ENCODE data around the gene JMJD7. TPM values are rescaled to one million over a fixed set of nuclear protein-coding genes. Genes with fewer than 3 reads are reported as not detected.

The JMJD7 gene
- total and polyA plus RNA-seq, 5 donors from 2014 or later = 17.0 to 42.2 (median 25.9) TPM

DNA sequence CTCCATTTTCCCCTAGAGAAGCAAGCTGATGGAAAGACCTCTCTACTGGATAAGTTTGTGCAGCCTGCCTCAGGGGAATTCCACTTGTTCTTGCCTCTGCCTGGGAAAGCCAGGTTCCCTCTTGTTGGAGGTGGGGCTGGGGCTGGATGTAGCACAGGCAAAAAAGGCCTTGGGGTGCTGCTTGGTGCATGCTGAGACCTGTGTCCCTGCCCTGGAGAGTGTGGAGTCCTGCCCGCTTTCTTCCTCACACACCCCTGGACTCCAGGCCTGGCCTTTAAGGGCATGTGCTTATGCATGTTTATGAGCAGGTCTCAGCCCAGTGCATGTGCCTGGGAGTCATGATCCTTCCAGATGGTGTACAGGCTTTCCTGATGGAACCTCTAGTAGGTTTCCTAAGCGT lies 23.5 kb upstream of the JMJD7 start:
- Histone ChIP-seq H3K9me3 (ENCODE audit: control insufficient read depth in 2 of 2, low read length in 2 of 2) (no peaks in the 10 kb centered on the region), H3K36me3 (ENCODE audit: control insufficient read depth, insufficient read depth, low read length) (peaks cover 16% of the 10 kb centered on the region), H3K4me3 (ENCODE audit: low read depth, low read length) (no peak overlapping the region), H3K27ac (ENCODE audit: insufficient read depth, low read length, poor library complexity, severe bottlenecking) (no peak overlapping the region), H3K4me1 (ENCODE audit: control insufficient read depth, insufficient read depth, low read length, poor library complexity, severe bottlenecking) (no peaks in the 10 kb centered on the region), H3K27me3 (ENCODE audit: control insufficient read depth, insufficient read depth, low read length) (no peaks in the 10 kb centered on the region)
- Mint-ChIP-seq H3K4me1 (peaks cover 0 to 11% (median 6%) of the 10 kb centered on the region in 4 donors), H3K36me3 (peaks cover 18% of the 10 kb centered on the region), H3K9me3 (no peaks in the 10 kb centered on the region), H3K4me3 (no peak overlapping the region), H3K27ac (no peak overlapping the region), H3K27me3 (no peaks in the 10 kb centered on the region)
- DNase-seq = no peak
- ATAC-seq (ENCODE audit: low read depth in 2 of 2) = no peak

DNA sequence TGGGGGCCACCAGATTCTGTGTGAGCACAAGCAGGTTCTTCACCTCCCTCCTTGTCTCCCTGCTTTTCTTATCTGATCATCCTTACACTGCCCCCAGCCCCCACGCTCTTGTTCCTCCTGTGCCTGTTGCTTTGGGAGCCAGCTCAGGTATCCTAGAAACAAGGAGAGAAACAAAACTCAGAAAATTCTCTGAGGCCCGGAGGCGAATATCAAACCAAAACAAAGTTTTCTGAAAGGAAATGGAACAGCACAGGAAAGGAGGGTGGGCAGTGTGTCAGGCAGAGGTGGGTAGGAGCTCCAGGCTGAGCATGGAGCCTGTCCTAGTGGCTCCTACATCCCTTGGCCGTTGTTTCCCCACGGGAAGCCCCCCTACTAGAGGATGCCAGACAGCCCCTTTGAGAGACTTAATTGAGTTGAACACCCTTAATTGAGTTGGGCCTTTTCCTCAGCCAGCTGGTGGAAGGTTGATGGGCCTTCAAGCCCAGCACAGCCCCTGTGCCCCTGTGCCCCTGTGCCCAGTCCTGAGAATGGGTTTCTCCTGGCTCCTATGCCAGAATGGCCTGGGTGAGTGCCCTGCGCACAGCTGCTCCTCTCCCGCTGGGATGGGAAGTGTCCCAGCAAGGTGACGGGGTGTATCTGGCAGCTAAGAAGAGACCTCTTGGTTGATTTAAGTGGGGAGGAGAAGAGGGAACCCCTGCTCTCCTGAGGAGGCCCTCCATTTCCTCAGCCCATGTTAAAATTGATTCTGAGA lies 22.8 kb upstream of the JMJD7 start:
- Histone ChIP-seq H3K27ac (ENCODE audit: insufficient read depth, low read length, poor library complexity, severe bottlenecking) (no peak overlapping the region), H3K9me3 (ENCODE audit: control insufficient read depth in 2 of 2, low read length in 2 of 2) (no peaks in the 10 kb centered on the region), H3K4me1 (ENCODE audit: control insufficient read depth, insufficient read depth, low read length, poor library complexity, severe bottlenecking) (no peaks in the 10 kb centered on the region), H3K4me3 (ENCODE audit: low read depth, low read length) (no peak overlapping the region), H3K36me3 (ENCODE audit: control insufficient read depth, insufficient read depth, low read length) (peaks cover 9% of the 10 kb centered on the region), H3K27me3 (ENCODE audit: control insufficient read depth, insufficient read depth, low read length) (no peaks in the 10 kb centered on the region)
- ATAC-seq (ENCODE audit: low read depth in 2 of 2) (no peak), DNase-seq (no peak)
- H3K4me1 Mint-ChIP-seq = peaks cover 0 to 9% (median 4%) of the 10 kb centered on the region in 4 donors
- H3K36me3 Mint-ChIP-seq = peaks cover 18% of the 10 kb centered on the region
- H3K27me3 Mint-ChIP-seq = no peaks in the 10 kb centered on the region
- H3K9me3 Mint-ChIP-seq = no peaks in the 10 kb centered on the region
- no peak overlapping the region for H3K4me3 Mint-ChIP-seq
- peak overlapping the region in 2 of 3 donors; percentile 63 to 71 for H3K27ac Mint-ChIP-seq

DNA sequence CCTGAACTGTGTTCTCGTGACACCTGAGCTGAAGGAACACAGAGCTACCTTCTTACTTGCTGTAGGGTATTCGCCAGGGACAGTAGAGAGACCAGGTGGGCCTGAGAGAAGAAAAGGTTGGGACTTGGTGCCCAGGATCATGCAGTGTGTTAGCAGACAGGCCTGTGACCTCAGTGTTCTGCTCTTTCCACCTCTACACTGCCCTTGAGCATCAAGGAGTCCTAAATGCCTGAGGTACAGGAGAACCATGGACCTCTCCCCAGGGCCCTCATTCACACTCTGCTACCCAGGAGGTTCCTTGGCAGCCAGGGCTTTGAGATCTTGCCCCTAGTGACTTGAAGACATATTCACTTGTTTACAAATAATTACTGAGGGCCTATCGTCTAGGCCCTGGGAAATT lies 22.2 kb upstream of the JMJD7 start:
- Mint-ChIP-seq H3K36me3 (peaks cover 14% of the 10 kb centered on the region), H3K27ac (peak overlapping the region in 1 of 3 donors; percentile 82), H3K4me3 (no peak overlapping the region), H3K27me3 (no peaks in the 10 kb centered on the region), H3K9me3 (no peaks in the 10 kb centered on the region), H3K4me1 (peaks cover 0 to 9% (median 4%) of the 10 kb centered on the region in 4 donors)
- no peaks in the 10 kb centered on the region for H3K9me3 ChIP-seq (ENCODE audit: control insufficient read depth in 2 of 2, low read length in 2 of 2)
- no peaks in the 10 kb centered on the region for H3K27me3 ChIP-seq (ENCODE audit: control insufficient read depth, insufficient read depth, low read length)
- H3K4me1 ChIP-seq (ENCODE audit: control insufficient read depth, insufficient read depth, low read length, poor library complexity, severe bottlenecking) = no peaks in the 10 kb centered on the region
- no peak overlapping the region for H3K27ac ChIP-seq (ENCODE audit: insufficient read depth, low read length, poor library complexity, severe bottlenecking)
- no peak overlapping the region for H3K4me3 ChIP-seq (ENCODE audit: low read depth, low read length)
- DNase-seq = no peak
- ATAC-seq (ENCODE audit: low read depth in 2 of 2) = no peak
- H3K36me3 ChIP-seq (ENCODE audit: control insufficient read depth, insufficient read depth, low read length) = peaks cover 8% of the 10 kb centered on the region

DNA sequence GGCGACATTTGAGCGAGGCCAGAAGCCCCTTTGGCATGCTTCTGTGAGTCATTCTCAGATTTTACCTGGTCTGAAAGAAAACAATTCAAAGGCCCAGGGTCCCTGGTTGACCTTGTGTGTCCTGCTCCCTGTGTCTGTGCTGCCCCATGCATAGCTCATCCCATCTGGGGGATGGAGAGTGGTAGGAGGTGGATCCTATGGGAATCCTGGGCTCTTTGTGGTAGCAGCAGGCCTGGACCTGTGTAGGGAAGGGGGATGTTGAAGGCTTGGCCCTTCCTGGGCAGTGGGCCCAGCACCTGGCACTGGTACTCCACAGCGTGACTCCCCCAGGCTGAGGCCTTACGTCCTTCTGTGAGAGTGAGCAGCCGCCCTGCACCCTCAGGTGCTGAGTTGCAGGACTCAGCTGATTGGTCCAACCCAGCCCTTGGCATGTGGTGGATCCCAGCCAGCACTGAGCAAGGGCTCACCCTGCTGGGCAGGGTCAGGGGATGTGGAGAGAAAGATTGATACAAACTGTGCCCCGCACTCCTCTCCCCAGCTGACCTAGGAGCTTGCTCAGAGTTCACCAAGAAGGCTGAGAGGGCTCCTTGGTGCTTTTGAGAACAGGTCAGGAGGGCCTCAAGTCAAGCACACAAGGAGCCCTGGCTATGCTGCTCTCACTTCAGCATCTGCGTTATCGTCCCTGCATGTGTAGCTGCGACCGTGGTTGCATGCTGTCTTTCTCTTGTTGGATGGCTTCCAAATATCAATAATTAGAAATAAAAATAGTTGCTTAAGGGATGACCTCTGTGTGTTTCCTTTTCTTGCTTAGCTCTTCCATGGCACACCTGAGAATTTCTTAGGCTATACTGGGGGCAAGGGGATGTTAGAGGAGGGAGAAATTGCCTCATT lies 21.4 kb upstream of the JMJD7 start:
- no peak for ATAC-seq (ENCODE audit: low read depth in 2 of 2)
- Mint-ChIP-seq H3K4me3 (no peak overlapping the region), H3K36me3 (peaks cover 10% of the 10 kb centered on the region), H3K27ac (peak overlapping the region in 1 of 3 donors; percentile 82), H3K27me3 (no peaks in the 10 kb centered on the region), H3K9me3 (no peaks in the 10 kb centered on the region), H3K4me1 (peaks cover 0 to 15% (median 11%) of the 10 kb centered on the region in 4 donors)
- Histone ChIP-seq H3K4me1 (ENCODE audit: control insufficient read depth, insufficient read depth, low read length, poor library complexity, severe bottlenecking) (peaks cover 6% of the 10 kb centered on the region), H3K36me3 (ENCODE audit: control insufficient read depth, insufficient read depth, low read length) (peaks cover 4% of the 10 kb centered on the region), H3K27ac (ENCODE audit: insufficient read depth, low read length, poor library complexity, severe bottlenecking) (no peak overlapping the region), H3K27me3 (ENCODE audit: control insufficient read depth, insufficient read depth, low read length) (no peaks in the 10 kb centered on the region), H3K4me3 (ENCODE audit: low read depth, low read length) (no peak overlapping the region), H3K9me3 (ENCODE audit: control insufficient read depth in 2 of 2, low read length in 2 of 2) (no peaks in the 10 kb centered on the region)
- no peak for DNase-seq

DNA sequence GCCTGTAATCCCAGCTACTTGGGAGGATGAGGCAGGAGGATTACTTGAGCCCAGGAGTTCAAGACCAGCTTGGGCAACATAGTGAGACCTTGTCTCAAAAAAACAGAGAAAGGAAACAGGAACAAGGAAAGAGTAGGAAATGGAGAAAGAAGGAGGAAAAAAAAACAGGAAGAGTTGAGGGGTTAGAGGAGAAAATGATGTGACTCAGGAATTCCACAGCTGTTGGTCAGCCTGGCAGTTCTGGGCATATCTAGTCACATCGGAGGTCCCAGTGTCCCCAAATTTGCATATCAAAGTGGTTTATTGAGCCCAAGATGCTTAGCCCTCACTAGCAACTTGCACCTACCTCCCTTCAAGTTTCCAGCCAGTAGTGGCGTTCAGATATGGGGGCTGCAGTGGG lies 18.8 kb upstream of the JMJD7 start:
- H3K27me3 ChIP-seq (ENCODE audit: control insufficient read depth, insufficient read depth, low read length) = no peaks in the 10 kb centered on the region
- ATAC-seq (ENCODE audit: low read depth in 2 of 2) = no peak
- no peaks in the 10 kb centered on the region for H3K9me3 ChIP-seq (ENCODE audit: control insufficient read depth in 2 of 2, low read length in 2 of 2)
- no peak for DNase-seq
- H3K27ac ChIP-seq (ENCODE audit: insufficient read depth, low read length, poor library complexity, severe bottlenecking) = no peak overlapping the region
- peaks cover 9% of the 10 kb centered on the region for H3K36me3 ChIP-seq (ENCODE audit: control insufficient read depth, insufficient read depth, low read length)
- H3K27ac Mint-ChIP-seq = peak overlapping the region in 1 of 3 donors; percentile 18
- H3K4me1 Mint-ChIP-seq = peaks cover 0 to 20% (median 14%) of the 10 kb centered on the region in 4 donors
- no peaks in the 10 kb centered on the region for H3K27me3 Mint-ChIP-seq
- H3K9me3 Mint-ChIP-seq = no peaks in the 10 kb centered on the region
- H3K36me3 Mint-ChIP-seq = peaks cover 15% of the 10 kb centered on the region
- no peak overlapping the region for H3K4me3 ChIP-seq (ENCODE audit: low read depth, low read length)
- no peak overlapping the region for H3K4me3 Mint-ChIP-seq
- peaks cover 9% of the 10 kb centered on the region for H3K4me1 ChIP-seq (ENCODE audit: control insufficient read depth, insufficient read depth, low read length, poor library complexity, severe bottlenecking)

DNA sequence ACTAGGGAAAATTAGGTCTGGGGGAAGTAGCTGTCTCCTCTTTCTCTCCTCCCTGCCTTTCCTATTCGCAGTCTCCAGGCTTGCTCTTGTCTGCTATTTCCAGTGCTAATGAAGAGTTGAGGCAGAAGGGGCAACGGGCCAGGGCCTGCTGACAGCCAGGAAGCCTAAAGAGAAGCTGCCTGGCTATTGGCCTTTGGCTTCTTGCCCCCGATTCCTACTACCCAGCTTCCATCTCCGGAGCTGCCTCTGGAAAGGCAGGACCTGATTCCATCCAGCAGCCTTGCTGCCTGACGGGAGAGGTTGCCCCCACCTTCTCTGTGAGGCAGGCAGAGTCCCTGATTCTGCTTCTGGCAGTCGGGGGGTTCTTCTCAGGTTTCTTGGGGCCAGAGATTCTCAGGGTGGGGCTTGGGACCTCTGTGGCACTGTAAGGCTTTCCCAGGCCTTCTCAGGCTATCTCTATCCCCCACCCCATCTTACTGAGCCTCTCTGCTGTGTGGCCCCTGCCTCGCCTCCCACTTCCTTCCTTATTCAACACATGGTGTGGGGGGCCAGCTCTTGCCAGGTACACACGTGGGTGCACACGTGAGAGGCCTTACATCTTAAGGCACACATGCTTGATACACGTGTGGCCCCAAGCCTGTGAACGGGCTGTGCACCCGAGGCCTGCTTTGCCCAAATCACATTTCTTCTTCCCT lies 18.2 kb upstream of the JMJD7 start:
- H3K4me1 Mint-ChIP-seq = peaks cover 0 to 19% (median 11%) of the 10 kb centered on the region in 4 donors

DNA sequence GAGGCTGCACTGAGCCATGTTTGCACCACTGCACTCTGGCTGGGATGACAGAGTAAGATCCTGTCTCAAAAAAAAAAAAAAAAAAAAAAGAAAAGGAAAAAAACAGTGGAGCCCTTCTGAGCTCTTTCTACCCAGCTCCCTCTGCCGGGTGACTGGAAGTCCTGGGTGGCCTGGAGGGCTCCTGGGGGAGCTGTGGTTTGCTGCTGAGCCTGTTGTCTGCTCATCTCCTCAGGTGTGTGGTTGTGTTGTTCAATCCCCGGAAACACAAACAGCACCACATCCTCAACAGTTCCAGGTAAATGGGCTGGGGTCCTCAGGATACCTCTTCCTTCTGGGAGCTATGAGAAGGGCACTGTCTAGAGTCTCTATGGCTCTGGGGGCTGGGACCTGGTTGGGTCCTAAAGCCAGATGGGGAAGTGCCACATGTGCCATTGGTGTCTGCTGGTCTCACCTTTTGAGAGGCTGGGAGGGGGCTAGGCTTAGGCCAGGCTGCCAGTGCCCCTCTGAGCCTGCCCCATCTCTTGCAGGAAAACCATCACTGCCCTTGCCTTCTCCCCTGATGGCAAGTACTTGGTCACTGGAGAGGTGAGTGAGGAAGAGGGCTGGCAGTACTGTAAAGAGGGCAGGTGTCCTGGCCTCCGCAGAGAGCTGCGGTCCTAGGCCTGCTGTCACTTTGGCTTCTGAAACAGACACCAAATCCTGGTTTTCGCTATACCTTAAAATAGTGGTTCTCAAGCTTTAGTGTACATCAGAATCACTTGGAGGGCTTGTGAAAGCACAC lies 17.1 kb upstream of the JMJD7 start:
- Mint-ChIP-seq H3K27ac (peak overlapping the region in 2 of 3 donors; percentile 29 to 56), H3K9me3 (no peaks in the 10 kb centered on the region), H3K36me3 (peaks cover 17% of the 10 kb centered on the region), H3K27me3 (no peaks in the 10 kb centered on the region), H3K4me3 (no peak overlapping the region), H3K4me1 (peaks cover 0 to 17% (median 10%) of the 10 kb centered on the region in 4 donors)
- no peaks in the 10 kb centered on the region for H3K9me3 ChIP-seq (ENCODE audit: control insufficient read depth in 2 of 2, low read length in 2 of 2)
- no peaks in the 10 kb centered on the region for H3K27me3 ChIP-seq (ENCODE audit: control insufficient read depth, insufficient read depth, low read length)
- H3K4me3 ChIP-seq (ENCODE audit: low read depth, low read length) = no peak overlapping the region
- ATAC-seq (ENCODE audit: low read depth in 2 of 2) (no peak), DNase-seq (no peak)
- peaks cover 9% of the 10 kb centered on the region for H3K4me1 ChIP-seq (ENCODE audit: control insufficient read depth, insufficient read depth, low read length, poor library complexity, severe bottlenecking)
- H3K36me3 ChIP-seq (ENCODE audit: control insufficient read depth, insufficient read depth, low read length) = peaks cover 22% of the 10 kb centered on the region
- H3K27ac ChIP-seq (ENCODE audit: insufficient read depth, low read length, poor library complexity, severe bottlenecking) = no peak overlapping the region

More for the DNA sequence above, 18.2 kb upstream of the JMJD7 start:
- peaks cover 9% of the 10 kb centered on the region for H3K4me1 ChIP-seq (ENCODE audit: control insufficient read depth, insufficient read depth, low read length, poor library complexity, severe bottlenecking)
- no peaks in the 10 kb centered on the region for H3K27me3 ChIP-seq (ENCODE audit: control insufficient read depth, insufficient read depth, low read length)
- Mint-ChIP-seq H3K4me3 (no peak overlapping the region), H3K9me3 (no peaks in the 10 kb centered on the region), H3K27me3 (no peaks in the 10 kb centered on the region), H3K27ac (peak overlapping the region in 1 of 3 donors; percentile 25), H3K36me3 (peaks cover 18% of the 10 kb centered on the region)
- no peak overlapping the region for H3K4me3 ChIP-seq (ENCODE audit: low read depth, low read length)
- H3K36me3 ChIP-seq (ENCODE audit: control insufficient read depth, insufficient read depth, low read length) = peaks cover 14% of the 10 kb centered on the region
- H3K27ac ChIP-seq (ENCODE audit: insufficient read depth, low read length, poor library complexity, severe bottlenecking) = no peak overlapping the region
- no peak for ATAC-seq (ENCODE audit: low read depth in 2 of 2)
- DNase-seq = no peak
- no peaks in the 10 kb centered on the region for H3K9me3 ChIP-seq (ENCODE audit: control insufficient read depth in 2 of 2, low read length in 2 of 2)
